Osteocyte (in vitro differentiated cells): ENCODE results near the gene HIPK2. TPM values are rescaled to one million over a fixed set of nuclear protein-coding genes. Genes with fewer than 3 reads are reported as not detected.

Experiments
- DNase-seq: peaks from one replicate; pipeline ENCODE4 v3.0.0; 2021; ENCODE audit warnings: mixed read lengths; ENCODE audit not compliant: unreplicated experiment; ENCODE audit errors: extremely low spot score
- H3K27ac Mint-ChIP-seq: one replicate; pipeline ENCODE4 v1.8.0; 2021; ENCODE audit warnings: mild to moderate bottlenecking, mixed read lengths; ENCODE audit not compliant: unreplicated experiment
- H3K27me3 Mint-ChIP-seq: one replicate; pipeline ENCODE4 v1.8.0; 2021; ENCODE audit warnings: mixed read lengths; ENCODE audit not compliant: unreplicated experiment
- H3K36me3 Mint-ChIP-seq: one replicate; pipeline ENCODE4 v1.8.0; 2021; ENCODE audit warnings: mixed read lengths; ENCODE audit not compliant: unreplicated experiment
- H3K4me1 Mint-ChIP-seq: one replicate; pipeline ENCODE4 v1.8.0; 2021; ENCODE audit warnings: mixed read lengths; ENCODE audit not compliant: unreplicated experiment
- H3K4me3 Mint-ChIP-seq: one replicate; pipeline ENCODE4 v1.8.0; 2021; ENCODE audit warnings: mild to moderate bottlenecking, moderate library complexity, mixed read lengths; ENCODE audit not compliant: unreplicated experiment
- H3K9me3 Mint-ChIP-seq: one replicate; pipeline ENCODE4 v1.8.0; 2021; ENCODE audit warnings: mixed read lengths; ENCODE audit not compliant: unreplicated experiment
- total RNA-seq: library from RNA; stranded (reverse); gene quantifications from 2 replicates; pipeline ENCODE4 v1.2.1, GENCODE V29; 2021
- TF ChIP-seq, protein P1 (sequence below): fragments of 200-600 bp; sonication (generic); IDR thresholded peaks from 2 replicates; pipeline ENCODE4 v1.5.0; 2021; ENCODE audit warnings: antibody characterized with exemption, mild to moderate bottlenecking, moderate library complexity

Gene HIPK2
- total RNA-seq, 1 donor from 2014 or later: 90.8 TPM

DNA sequence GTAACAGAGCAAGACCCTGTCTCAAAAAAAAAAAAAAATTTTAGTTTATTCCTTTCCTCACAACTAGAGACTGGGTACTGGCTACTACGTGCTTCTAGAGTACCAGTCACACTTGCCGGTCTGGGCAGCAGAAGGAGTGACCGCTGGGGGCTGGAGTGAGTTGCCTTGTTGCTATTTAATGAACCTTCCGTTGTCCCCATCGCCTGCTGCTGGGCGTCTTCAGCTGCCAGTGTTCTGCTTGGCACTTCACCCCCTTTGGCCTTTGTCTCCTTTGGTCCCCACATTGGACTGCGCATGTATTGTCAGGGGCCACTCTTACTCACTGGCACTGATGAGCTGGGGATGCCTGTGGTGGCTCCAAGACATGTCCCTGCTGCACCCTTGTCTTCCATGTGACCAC lies 143.7 kb downstream of the HIPK2 start:
- Mint-ChIP-seq H3K27ac (peak overlapping the region; percentile 5), H3K4me1 (peaks cover 6% of the 10 kb centered on the region), H3K4me3 (no peak overlapping the region), H3K27me3 (no peaks in the 10 kb centered on the region), H3K36me3 (peaks cover 46% of the 10 kb centered on the region), H3K9me3 (no peaks in the 10 kb centered on the region)
- TF ChIP-seq, protein P1, sequence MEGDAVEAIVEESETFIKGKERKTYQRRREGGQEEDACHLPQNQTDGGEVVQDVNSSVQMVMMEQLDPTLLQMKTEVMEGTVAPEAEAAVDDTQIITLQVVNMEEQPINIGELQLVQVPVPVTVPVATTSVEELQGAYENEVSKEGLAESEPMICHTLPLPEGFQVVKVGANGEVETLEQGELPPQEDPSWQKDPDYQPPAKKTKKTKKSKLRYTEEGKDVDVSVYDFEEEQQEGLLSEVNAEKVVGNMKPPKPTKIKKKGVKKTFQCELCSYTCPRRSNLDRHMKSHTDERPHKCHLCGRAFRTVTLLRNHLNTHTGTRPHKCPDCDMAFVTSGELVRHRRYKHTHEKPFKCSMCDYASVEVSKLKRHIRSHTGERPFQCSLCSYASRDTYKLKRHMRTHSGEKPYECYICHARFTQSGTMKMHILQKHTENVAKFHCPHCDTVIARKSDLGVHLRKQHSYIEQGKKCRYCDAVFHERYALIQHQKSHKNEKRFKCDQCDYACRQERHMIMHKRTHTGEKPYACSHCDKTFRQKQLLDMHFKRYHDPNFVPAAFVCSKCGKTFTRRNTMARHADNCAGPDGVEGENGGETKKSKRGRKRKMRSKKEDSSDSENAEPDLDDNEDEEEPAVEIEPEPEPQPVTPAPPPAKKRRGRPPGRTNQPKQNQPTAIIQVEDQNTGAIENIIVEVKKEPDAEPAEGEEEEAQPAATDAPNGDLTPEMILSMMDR: no peak
- DNase-seq: no peak

DNA sequence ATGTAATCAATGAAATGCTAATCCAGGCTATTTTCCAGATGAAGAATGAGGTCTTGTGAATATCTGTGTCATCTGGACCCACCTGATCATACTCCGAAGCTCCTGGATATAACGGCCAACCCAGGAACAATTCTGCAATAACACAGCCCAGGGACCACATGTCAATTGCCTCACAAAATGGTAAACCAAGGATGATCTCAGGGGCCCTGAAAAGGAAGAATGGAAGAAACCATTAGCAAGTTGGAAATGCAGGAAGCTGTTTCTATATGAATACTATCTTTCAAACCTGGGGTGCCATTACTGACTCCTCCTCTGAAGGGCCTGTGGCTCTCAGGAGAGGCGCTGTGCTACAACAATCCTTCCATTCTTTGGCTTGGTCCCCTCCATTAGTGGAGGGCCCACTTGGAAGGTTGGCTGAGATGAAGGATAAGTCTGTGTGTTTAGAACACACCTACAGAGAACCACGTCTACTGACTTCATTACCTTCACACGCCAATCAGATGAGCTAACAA lies 146.2 kb downstream of the HIPK2 start:
- Mint-ChIP-seq H3K9me3 (no peaks in the 10 kb centered on the region), H3K4me3 (no peak overlapping the region), H3K27me3 (no peaks in the 10 kb centered on the region), H3K36me3 (peaks cover 54% of the 10 kb centered on the region), H3K4me1 (peaks cover 6% of the 10 kb centered on the region), H3K27ac (no peak overlapping the region)
- TF ChIP-seq, protein P1: no peak
- no peak for DNase-seq

DNA sequence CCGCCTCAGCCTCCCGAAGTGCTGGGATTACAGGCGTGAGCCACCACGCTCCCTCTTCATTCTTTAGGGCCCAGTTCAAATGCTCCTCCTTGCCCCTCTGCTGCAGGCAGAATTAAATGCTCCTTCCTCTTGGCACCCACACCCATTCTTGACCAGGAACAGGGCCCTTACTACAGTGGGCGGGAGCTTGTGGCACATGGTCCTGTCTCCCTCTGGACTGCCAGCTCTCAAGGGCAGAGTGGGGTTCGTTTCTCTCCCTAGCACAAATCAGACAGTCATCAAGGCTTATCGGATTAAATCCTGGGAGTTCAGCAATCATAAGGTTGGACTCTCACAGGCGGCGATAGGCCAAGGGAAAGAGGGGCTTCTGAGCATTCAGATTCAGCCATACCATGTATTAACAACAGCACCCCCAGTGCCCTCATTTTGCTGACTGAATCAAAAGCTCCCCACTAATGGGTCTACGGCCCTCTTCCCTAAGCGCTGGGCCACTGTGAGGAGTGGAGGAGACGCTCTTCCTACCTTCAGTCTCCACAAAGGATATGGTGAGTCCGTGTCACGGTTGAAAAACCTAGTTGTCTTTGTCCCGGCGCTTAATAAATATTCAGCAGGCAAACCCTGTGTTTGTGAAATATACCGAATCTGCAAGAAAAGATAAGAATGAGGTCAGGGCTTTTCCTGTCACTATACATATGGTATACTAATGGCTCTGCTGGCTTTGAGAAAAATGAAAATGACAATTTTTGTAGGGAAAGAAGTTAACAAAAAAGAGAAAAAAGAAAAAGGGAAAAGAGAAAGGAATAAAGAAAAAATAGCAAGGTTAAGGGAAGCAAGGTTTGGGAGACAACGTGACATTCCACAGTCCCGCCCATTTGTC lies 146.9 kb downstream of the HIPK2 start:
- H3K4me1 Mint-ChIP-seq: peaks cover 6% of the 10 kb centered on the region
- no peaks in the 10 kb centered on the region for H3K27me3 Mint-ChIP-seq
- peak overlapping the region; percentile 41 for H3K27ac Mint-ChIP-seq
- no peak overlapping the region for H3K4me3 Mint-ChIP-seq
- no peak for DNase-seq
- no peaks in the 10 kb centered on the region for H3K9me3 Mint-ChIP-seq
- H3K36me3 Mint-ChIP-seq: peaks cover 53% of the 10 kb centered on the region
- TF ChIP-seq, protein P1: no peak

DNA sequence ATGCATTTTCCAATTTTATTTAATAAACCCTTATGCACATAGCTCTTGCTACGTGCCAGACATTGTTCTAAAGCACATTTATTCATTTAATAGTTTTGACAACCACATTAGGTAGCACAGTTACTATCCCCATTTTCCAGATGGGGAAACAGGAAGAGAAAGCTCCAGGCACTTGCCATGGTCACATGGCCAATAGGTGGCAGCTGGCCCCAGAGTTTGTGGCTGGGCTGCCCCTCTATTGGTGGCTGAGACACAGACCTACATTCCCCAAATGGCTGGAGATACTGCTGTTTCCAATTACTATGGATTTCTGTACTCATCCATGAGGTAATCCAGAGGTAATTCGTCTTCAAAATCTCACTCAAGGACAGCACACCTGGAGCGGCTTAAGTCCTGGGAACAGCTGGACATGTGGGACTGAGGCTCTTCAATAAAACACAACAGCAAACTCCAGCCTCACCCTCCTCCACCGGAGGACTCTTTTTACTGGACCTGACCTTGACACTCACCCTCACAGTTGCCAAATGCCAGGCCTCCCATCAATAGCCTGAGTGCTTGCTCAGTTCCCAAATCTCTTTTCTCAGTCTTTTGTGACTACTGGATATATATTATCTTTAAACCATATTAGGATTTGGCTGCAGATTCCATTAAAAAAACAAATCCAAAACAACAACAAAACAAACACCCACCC lies 148.3 kb downstream of the HIPK2 start:
- Mint-ChIP-seq H3K27ac (no peak overlapping the region), H3K4me3 (no peak overlapping the region), H3K27me3 (no peaks in the 10 kb centered on the region), H3K9me3 (no peaks in the 10 kb centered on the region), H3K36me3 (peaks cover 63% of the 10 kb centered on the region), H3K4me1 (peaks cover 6% of the 10 kb centered on the region)
- TF ChIP-seq, protein P1: no peak
- DNase-seq: no peak

DNA sequence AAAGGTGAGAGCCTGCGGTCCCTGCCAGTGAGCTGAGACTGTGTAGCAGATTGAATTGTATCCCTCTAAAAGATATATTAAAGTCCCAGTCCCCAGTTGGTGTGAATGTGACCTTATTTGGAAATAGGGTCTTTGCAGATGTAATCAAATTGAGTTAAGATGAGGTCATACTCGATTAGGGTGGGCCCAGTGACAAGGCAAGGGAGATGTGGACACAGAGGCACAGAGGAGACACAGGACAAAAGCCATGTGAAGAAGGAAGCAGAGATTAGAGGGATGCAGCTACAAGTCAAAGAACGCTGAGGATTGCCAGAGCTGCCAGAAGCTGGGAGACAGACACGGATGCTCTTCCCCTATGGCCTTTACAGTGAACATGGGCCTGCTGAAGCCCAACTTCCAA lies 150.0 kb downstream of the HIPK2 start:
- no peak overlapping the region for H3K4me3 Mint-ChIP-seq
- DNase-seq: no peak
- no peaks in the 10 kb centered on the region for H3K9me3 Mint-ChIP-seq
- TF ChIP-seq, protein P1: no peak
- H3K27ac Mint-ChIP-seq: peak overlapping the region; percentile 39
- peaks cover 64% of the 10 kb centered on the region for H3K36me3 Mint-ChIP-seq
- H3K27me3 Mint-ChIP-seq: no peaks in the 10 kb centered on the region
- peaks cover 4% of the 10 kb centered on the region for H3K4me1 Mint-ChIP-seq
